GM12892 (cell line): ENCODE results near the gene ANKRD33.

Experiments used
- POLR2A ChIP-seq: IDR thresholded peaks from 2 replicates; pipeline ENCODE4 v1.6.1; 2011; ENCODE audit warnings: low read depth, low read length, control low read depth
- POLR2AphosphoS5 ChIP-seq: IDR thresholded peaks from 2 replicates; pipeline ENCODE4 v1.6.1; 2011; ENCODE audit warnings: low read depth, low read length, control low read depth
- TAF1 ChIP-seq: IDR thresholded peaks from 2 replicates; pipeline ENCODE4 v1.6.1; 2011; ENCODE audit warnings: low read depth, mild to moderate bottlenecking, control low read depth, low read length, borderline replicate concordance

- TF ChIP-seq POLR2A = no peak
- TF ChIP-seq POLR2AphosphoS5 = no peak
- TF ChIP-seq TAF1 = no peak
These were observed 35.0 kb downstream of the ANKRD33 start for GRCh38 chr12:51922762-51923505.
